GM23338 (cell line): Measurements from ENCODE around the gene PEAR1. TPM values are rescaled to one million over a fixed set of nuclear protein-coding genes. Genes with fewer than 3 reads are reported as not detected.
A peak's percentile ranks its signal among the peaks of the same experiment; 100 is the strongest.

ENCODE experiments used
- ATAC-seq: fragments of 200-7000 bp; cut with Tn5 transposase; 3 replicates; pipeline ENCODE4 v1.9.1; 2020
- DNase-seq: peaks from one replicate; pipeline ENCODE4 v3.0.0-alpha.2; 2015; ENCODE audit warnings: low spot score
- H2AFZ ChIP-seq: fragments of 200-600 bp; sonication (generic); 2 replicates; pipeline ENCODE4 v1.8.0; 2016; ENCODE audit warnings: antibody characterized with exemption, mild to moderate bottlenecking, moderate library complexity
- H3F3A ChIP-seq: fragments of 200-600 bp; sonication (generic); replicated peaks from 2 replicates; pipeline ENCODE4 v1.8.0; 2017; ENCODE audit warnings: antibody characterized with exemption, mixed run types, low read depth
- H3K27ac ChIP-seq: fragments of 200-600 bp; sonication (generic); 2 replicates; pipeline ENCODE4 v1.6.1; 2016; ENCODE audit warnings: low read depth
- H3K27me3 ChIP-seq: fragments of 200-600 bp; sonication (generic); 2 replicates; pipeline ENCODE4 v1.8.0; 2016; ENCODE audit warnings: mild to moderate bottlenecking, mixed run types, moderate library complexity; ENCODE audit not compliant: insufficient read depth
- H3K36me3 ChIP-seq: fragments of 200-600 bp; sonication (generic); 2 replicates; pipeline ENCODE4 v1.8.0; 2016; ENCODE audit warnings: mild to moderate bottlenecking; ENCODE audit not compliant: insufficient read depth
- H3K4me1 ChIP-seq: fragments of 200-600 bp; sonication (generic); 2 replicates; pipeline ENCODE4 v1.8.0; 2016; ENCODE audit warnings: mild to moderate bottlenecking, moderate library complexity; ENCODE audit not compliant: insufficient read depth
- H3K4me2 ChIP-seq: fragments of 200-600 bp; sonication (generic); 2 replicates; pipeline ENCODE4 v1.7.1; 2017; ENCODE audit warnings: mixed run types
- H3K4me3 ChIP-seq: fragments of 200-600 bp; sonication (generic); 2 replicates; pipeline ENCODE4 v1.6.1; 2016; ENCODE audit warnings: mixed run types
- H3K79me2 ChIP-seq: fragments of 200-600 bp; sonication (generic); replicated peaks from 2 replicates; pipeline ENCODE4 v1.8.0; 2017; ENCODE audit warnings: mild to moderate bottlenecking; ENCODE audit not compliant: insufficient read depth
- H3K9me2 ChIP-seq: fragments of 200-600 bp; sonication (generic); 2 replicates; pipeline ENCODE4 v1.8.0; 2017; ENCODE audit not compliant: insufficient read depth
- H4K20me1 ChIP-seq: fragments of 200-600 bp; sonication (generic); replicated peaks from 2 replicates; pipeline ENCODE4 v1.8.0; 2017; ENCODE audit warnings: mild to moderate bottlenecking; ENCODE audit not compliant: insufficient read depth
- H3K27ac Mint-ChIP-seq: 2 replicates; pipeline ENCODE4 v1.8.0; 2020; ENCODE audit warnings: inconsistent platforms, mild to moderate bottlenecking, moderate library complexity, mixed read lengths
- H3K27me3 Mint-ChIP-seq: 3 replicates; pipeline ENCODE4 v1.8.0; 2022; ENCODE audit warnings: low read depth, mild to moderate bottlenecking, moderate library complexity, mixed read lengths, inconsistent platforms; ENCODE audit not compliant: insufficient read depth, poor library complexity
- H3K36me3 Mint-ChIP-seq: 3 replicates; pipeline ENCODE4 v1.8.0; 2021; ENCODE audit warnings: low read depth, mild to moderate bottlenecking, inconsistent platforms, moderate library complexity, mixed read lengths
- H3K4me1 Mint-ChIP-seq: 3 replicates; pipeline ENCODE4 v1.8.0; 2020; ENCODE audit warnings: mild to moderate bottlenecking, inconsistent platforms, mixed read lengths
- H3K4me3 Mint-ChIP-seq: 3 replicates; pipeline ENCODE4 v1.8.0; 2021; ENCODE audit warnings: moderate library complexity, mild to moderate bottlenecking, inconsistent platforms, mixed read lengths
- H3K9me3 Mint-ChIP-seq: 3 replicates; pipeline ENCODE4 v1.8.0; 2020; ENCODE audit warnings: moderate library complexity, mild to moderate bottlenecking, inconsistent platforms, mixed read lengths
- CREB1 ChIP-seq: fragments of 250-450 bp; sonication (Bioruptor Pico); IDR thresholded peaks from 2 replicates; pipeline ENCODE4 v1.5.0; 2020; ENCODE audit warnings: low read depth, mild to moderate bottlenecking, moderate library complexity
- EZH2 ChIP-seq: fragments of 200-600 bp; sonication (generic); IDR thresholded peaks from one replicate; pipeline ENCODE4 v1.8.0; 2017; ENCODE audit warnings: antibody characterized with exemption, mild to moderate bottlenecking, low read depth; ENCODE audit not compliant: unreplicated experiment
- EZH2phosphoT487 ChIP-seq: fragments of 200-600 bp; sonication (generic); IDR thresholded peaks from one replicate; pipeline ENCODE4 v1.8.1; 2018; ENCODE audit warnings: antibody characterized with exemption; ENCODE audit not compliant: unreplicated experiment
- JUNB ChIP-seq: IDR thresholded peaks from one replicate; pipeline ENCODE4 v1.6.1; 2016; ENCODE audit warnings: antibody characterized with exemption; ENCODE audit not compliant: unreplicated experiment
- NANOG ChIP-seq: IDR thresholded peaks from 2 replicates; pipeline ENCODE4 v1.6.1; 2016; ENCODE audit warnings: antibody characterized with exemption, borderline replicate concordance
- POLR2AphosphoS5 ChIP-seq: IDR thresholded peaks from 2 replicates; pipeline ENCODE4 v1.6.1; 2016; ENCODE audit warnings: antibody characterized with exemption, low read depth
- REST ChIP-seq: IDR thresholded peaks from one replicate; pipeline ENCODE4 v1.6.1; 2018; ENCODE audit warnings: antibody characterized with exemption; ENCODE audit not compliant: unreplicated experiment
- STAT1 ChIP-seq: IDR thresholded peaks from one replicate; pipeline ENCODE4 v1.6.1; 2016; ENCODE audit warnings: antibody characterized with exemption; ENCODE audit not compliant: unreplicated experiment
- ZNF114 ChIP-seq: fragments of 250-450 bp; sonication (Bioruptor Pico); IDR thresholded peaks from 2 replicates; pipeline ENCODE4 v1.5.0; 2020; ENCODE audit warnings: mild to moderate bottlenecking, moderate library complexity
- ZNF331 ChIP-seq: fragments of 250-450 bp; sonication (Bioruptor Pico); IDR thresholded peaks from 2 replicates; pipeline ENCODE4 v1.5.0; 2020; ENCODE audit warnings: low read depth, mild to moderate bottlenecking, moderate library complexity
- ZNF462 ChIP-seq: fragments of 250-450 bp; sonication (Bioruptor Pico); IDR thresholded peaks from 2 replicates; pipeline ENCODE4 v1.5.0; 2020; ENCODE audit warnings: mild to moderate bottlenecking, moderate library complexity
- polyA plus RNA-seq: library from polyadenylated mRNA; unstranded; fragments of >200 nt; fragmentation: Nextera tagmentation; extraction: Ambion mirVana; gene quantifications from 2 replicates; pipeline ENCODE4 v1.2.1, GENCODE V29; 2016
- total RNA-seq: library from RNA; depleted of rRNA; stranded (reverse); fragments of >200 nt; shearing (Covaris generic); gene quantifications from 2 replicates; pipeline ENCODE4 v1.2.3, GENCODE V29; 2014
- TF ChIP-seq, protein P1 (sequence below): IDR thresholded peaks from 2 replicates; pipeline ENCODE4 v1.6.1; 2016; ENCODE audit warnings: antibody characterized with exemption
- TF ChIP-seq, protein P2 (sequence below), 2 experiments: fragments of 200-600 bp in 1 of 2; sonication (generic) in 1 of 2; conservative IDR thresholded peaks; 2 replicates each; pipeline versions ENCODE4 v1.5.1 to v1.6.1; 2016 to 2017; ENCODE audit warnings: antibody characterized with exemption in 2 of 2, low read depth in 2 of 2, mild to moderate bottlenecking in 2 of 2, moderate library complexity in 1 of 2

Gene PEAR1
- total and polyA plus RNA-seq, 2 experiments from 2014 or later, result 0.28 to 0.47 TPM

GRCh38 chr1:156949127-156949526 lies 55.6 kb downstream of the PEAR1 start:
- H3K4me3 Mint-ChIP-seq, result no peak overlapping the region
- Histone ChIP-seq H3F3A (no peaks in the 10 kb centered on the region), H3K27ac (no peak overlapping the region), H3K4me2 (no peak overlapping the region), H4K20me1 (no peaks in the 10 kb centered on the region), H3K4me1 (no peaks in the 10 kb centered on the region), H3K9me2 (no peaks in the 10 kb centered on the region), H3K27me3 (no peaks in the 10 kb centered on the region), H2AFZ (no peak overlapping the region), H3K36me3 (peaks cover 19% of the 10 kb centered on the region), H3K4me3 (no peak overlapping the region), H3K79me2 (no peaks in the 10 kb centered on the region)
- peak; percentile 33; the same call in 2 of the 3 replicates for ATAC-seq
- peaks cover 66% of the 10 kb centered on the region for H3K36me3 Mint-ChIP-seq
- peaks cover 1% of the 10 kb centered on the region for H3K27me3 Mint-ChIP-seq
- peaks cover 8% of the 10 kb centered on the region for H3K4me1 Mint-ChIP-seq
- no peak overlapping the region for H3K27ac Mint-ChIP-seq
- TF ChIP-seq POLR2AphosphoS5 (no peak), EZH2 (no peak), REST (no peak), EZH2phosphoT487 (no peak), ZNF462 (CRISPR knock-in tag) (no peak), ZNF331 (CRISPR knock-in tag) (no peak), CREB1 (CRISPR knock-in tag) (no peak), STAT1 (no peak), JUNB (no peak), ZNF114 (CRISPR knock-in tag) (no peak), NANOG (no peak)
- TF ChIP-seq, protein P1, sequence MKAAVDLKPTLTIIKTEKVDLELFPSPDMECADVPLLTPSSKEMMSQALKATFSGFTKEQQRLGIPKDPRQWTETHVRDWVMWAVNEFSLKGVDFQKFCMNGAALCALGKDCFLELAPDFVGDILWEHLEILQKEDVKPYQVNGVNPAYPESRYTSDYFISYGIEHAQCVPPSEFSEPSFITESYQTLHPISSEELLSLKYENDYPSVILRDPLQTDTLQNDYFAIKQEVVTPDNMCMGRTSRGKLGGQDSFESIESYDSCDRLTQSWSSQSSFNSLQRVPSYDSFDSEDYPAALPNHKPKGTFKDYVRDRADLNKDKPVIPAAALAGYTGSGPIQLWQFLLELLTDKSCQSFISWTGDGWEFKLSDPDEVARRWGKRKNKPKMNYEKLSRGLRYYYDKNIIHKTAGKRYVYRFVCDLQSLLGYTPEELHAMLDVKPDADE, result no peak
- TF ChIP-seq, protein P2, sequence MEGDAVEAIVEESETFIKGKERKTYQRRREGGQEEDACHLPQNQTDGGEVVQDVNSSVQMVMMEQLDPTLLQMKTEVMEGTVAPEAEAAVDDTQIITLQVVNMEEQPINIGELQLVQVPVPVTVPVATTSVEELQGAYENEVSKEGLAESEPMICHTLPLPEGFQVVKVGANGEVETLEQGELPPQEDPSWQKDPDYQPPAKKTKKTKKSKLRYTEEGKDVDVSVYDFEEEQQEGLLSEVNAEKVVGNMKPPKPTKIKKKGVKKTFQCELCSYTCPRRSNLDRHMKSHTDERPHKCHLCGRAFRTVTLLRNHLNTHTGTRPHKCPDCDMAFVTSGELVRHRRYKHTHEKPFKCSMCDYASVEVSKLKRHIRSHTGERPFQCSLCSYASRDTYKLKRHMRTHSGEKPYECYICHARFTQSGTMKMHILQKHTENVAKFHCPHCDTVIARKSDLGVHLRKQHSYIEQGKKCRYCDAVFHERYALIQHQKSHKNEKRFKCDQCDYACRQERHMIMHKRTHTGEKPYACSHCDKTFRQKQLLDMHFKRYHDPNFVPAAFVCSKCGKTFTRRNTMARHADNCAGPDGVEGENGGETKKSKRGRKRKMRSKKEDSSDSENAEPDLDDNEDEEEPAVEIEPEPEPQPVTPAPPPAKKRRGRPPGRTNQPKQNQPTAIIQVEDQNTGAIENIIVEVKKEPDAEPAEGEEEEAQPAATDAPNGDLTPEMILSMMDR (conservative IDR thresholded peaks at IDR 0.05; ENCODE audit: low read depth in 2 of 2), result no peak
- DNase-seq, result no peak
- no peaks in the 10 kb centered on the region for H3K9me3 Mint-ChIP-seq
